ENCODE measurements around the gene MTR.
A peak's percentile ranks its signal among the peaks of the same experiment; 100 is the strongest.

MTR gene

DNA sequence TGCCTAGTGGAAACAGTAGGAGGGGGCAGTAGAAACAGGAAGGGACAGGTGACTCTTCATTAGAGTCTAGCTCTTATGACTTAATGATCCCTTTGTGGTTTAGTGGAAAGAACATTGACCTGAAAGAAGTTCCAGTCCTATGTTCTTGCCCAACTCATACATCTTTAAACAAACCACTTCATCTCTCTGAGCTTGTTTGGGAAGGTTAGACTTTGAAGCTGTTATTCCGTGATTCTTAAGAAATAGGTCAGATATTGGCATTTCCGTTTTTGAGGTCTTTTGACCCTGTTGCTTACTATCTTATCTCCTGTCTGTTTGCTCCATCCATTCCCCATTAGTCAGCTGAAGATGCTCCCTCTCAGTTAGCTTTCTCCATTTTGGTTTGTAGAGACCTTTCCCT lies 38.5 kb downstream of the MTR start:
- Histone ChIP-seq H2AK5ac (ENCODE audit: low read length, severe bottlenecking) (no peak overlapping the region), H3K27me3 (ENCODE audit: control insufficient read depth in 1 of 2, insufficient read depth in 1 of 2, low read length in 2 of 2) (no peaks in the 10 kb centered on the region), H3K27ac (ENCODE audit: low read length, poor library complexity, severe bottlenecking) (no peak overlapping the region), H4K91ac (ENCODE audit: low read length) (no peak overlapping the region), H3K9ac (ENCODE audit: low read length) (no peak overlapping the region), H2BK120ac (ENCODE audit: low read depth, low read length) (no peak overlapping the region), H2BK12ac (ENCODE audit: low read length in 2 of 2) (no peak overlapping the region), H3K23ac (ENCODE audit: low read length in 2 of 2) (no peak overlapping the region), H2BK5ac (ENCODE audit: low read depth, low read length, poor library complexity, severe bottlenecking) (no peak overlapping the region), H3K36me3 (ENCODE audit: control insufficient read depth in 1 of 2, insufficient read depth in 2 of 2, low read depth in 1 of 2, low read length in 2 of 2) (peaks cover 7 to 93% of the 10 kb centered on the region in 2 experiments), H2BK15ac (ENCODE audit: low read depth, poor library complexity, severe bottlenecking) (no peak overlapping the region), H3K79me1 (replicated peaks; ENCODE audit: low read length, poor library complexity, severe bottlenecking) (peaks cover 4% of the 10 kb centered on the region), H3K18ac (ENCODE audit: low read depth in 1 of 2, low read length in 2 of 2) (no peak overlapping the region), H4K8ac (ENCODE audit: low read length) (no peak overlapping the region), H3K4ac (ENCODE audit: low read depth in 1 of 2, low read length in 2 of 2) (no peak overlapping the region), H3K4me1 (ENCODE audit: control insufficient read depth, insufficient read depth, low read depth, low read length) (no peaks in the 10 kb centered on the region), H2AFZ (ENCODE audit: low read depth, low read length) (no peak overlapping the region), H3K9me3 (ENCODE audit: control insufficient read depth, low read length) (no peaks in the 10 kb centered on the region), H3K14ac (ENCODE audit: low read length in 2 of 2) (no peak overlapping the region), H3K4me3 (ENCODE audit: insufficient read depth in 1 of 2, low read depth in 1 of 2, low read length in 2 of 2) (no peak overlapping the region), H3K4me2 (ENCODE audit: low read length, poor library complexity, severe bottlenecking) (no peak overlapping the region)
- WGBS: 94% methylated on average over 2 of the region's 2 CpGs
- no peak for DNase-seq

DNA sequence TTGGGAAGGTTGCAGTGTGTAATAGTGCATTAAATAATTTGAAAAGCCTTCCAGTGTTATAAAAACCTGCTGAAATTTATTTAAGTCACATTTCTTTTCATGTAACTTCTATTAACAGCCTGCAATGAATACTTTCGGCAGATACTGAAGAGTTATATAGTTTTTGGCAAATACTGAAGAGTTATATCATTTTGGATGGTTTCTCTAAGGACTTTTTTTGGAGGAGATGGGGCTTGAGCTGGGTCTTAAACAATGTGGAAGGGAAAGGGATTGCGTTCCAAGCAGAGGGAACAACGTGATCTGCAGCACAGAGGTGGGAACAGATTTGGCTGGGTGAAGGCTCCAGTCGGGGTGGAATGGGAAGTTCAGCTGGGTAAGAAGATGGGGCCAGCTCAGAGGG lies 39.8 kb downstream of the MTR start:
- Histone ChIP-seq H2BK12ac (ENCODE audit: low read length in 2 of 2) (no peak overlapping the region), H2BK15ac (ENCODE audit: low read depth, poor library complexity, severe bottlenecking) (no peak overlapping the region), H2BK120ac (ENCODE audit: low read depth, low read length) (no peak overlapping the region), H3K4me2 (ENCODE audit: low read length, poor library complexity, severe bottlenecking) (no peak overlapping the region), H3K9ac (ENCODE audit: low read length) (no peak overlapping the region), H3K18ac (ENCODE audit: low read depth in 1 of 2, low read length in 2 of 2) (no peak overlapping the region), H3K4ac (ENCODE audit: low read depth in 1 of 2, low read length in 2 of 2) (no peak overlapping the region), H3K27ac (ENCODE audit: low read length, poor library complexity, severe bottlenecking) (no peak overlapping the region), H3K23ac (ENCODE audit: low read length in 2 of 2) (no peak overlapping the region), H3K4me1 (ENCODE audit: control insufficient read depth, insufficient read depth, low read depth, low read length) (no peaks in the 10 kb centered on the region), H3K79me1 (replicated peaks; ENCODE audit: low read length, poor library complexity, severe bottlenecking) (peaks cover 4% of the 10 kb centered on the region), H3K36me3 (ENCODE audit: control insufficient read depth in 1 of 2, insufficient read depth in 2 of 2, low read depth in 1 of 2, low read length in 2 of 2) (peaks cover 7 to 93% of the 10 kb centered on the region in 2 experiments), H2AK5ac (ENCODE audit: low read length, severe bottlenecking) (no peak overlapping the region), H3K4me3 (ENCODE audit: insufficient read depth in 1 of 2, low read depth in 1 of 2, low read length in 2 of 2) (peak overlapping the region in 1 of 2 experiments; percentile 2), H3K27me3 (ENCODE audit: control insufficient read depth in 1 of 2, insufficient read depth in 1 of 2, low read length in 2 of 2) (no peaks in the 10 kb centered on the region), H2AFZ (ENCODE audit: low read depth, low read length) (no peak overlapping the region), H3K14ac (ENCODE audit: low read length in 2 of 2) (no peak overlapping the region), H4K91ac (ENCODE audit: low read length) (no peak overlapping the region), H2BK5ac (ENCODE audit: low read depth, low read length, poor library complexity, severe bottlenecking) (no peak overlapping the region), H3K9me3 (ENCODE audit: control insufficient read depth, low read length) (no peaks in the 10 kb centered on the region), H4K8ac (ENCODE audit: low read length) (no peak overlapping the region)
- no peak for DNase-seq
- WGBS: 96% methylated on average over 4 of the region's 4 CpGs

GRCh38 chr1:236835491-236835890 lies 40.4 kb downstream of the MTR start:
- Histone ChIP-seq H3K4ac (ENCODE audit: low read depth in 1 of 2, low read length in 2 of 2) (no peak overlapping the region), H3K36me3 (ENCODE audit: control insufficient read depth in 1 of 2, insufficient read depth in 2 of 2, low read depth in 1 of 2, low read length in 2 of 2) (peaks cover 8 to 95% of the 10 kb centered on the region in 2 experiments), H3K14ac (ENCODE audit: low read length in 2 of 2) (no peak overlapping the region), H3K23ac (ENCODE audit: low read length in 2 of 2) (no peak overlapping the region), H3K9me3 (ENCODE audit: control insufficient read depth, low read length) (no peaks in the 10 kb centered on the region), H3K4me1 (ENCODE audit: control insufficient read depth, insufficient read depth, low read depth, low read length) (no peaks in the 10 kb centered on the region), H3K18ac (ENCODE audit: low read depth in 1 of 2, low read length in 2 of 2) (no peak overlapping the region), H2AFZ (ENCODE audit: low read depth, low read length) (no peak overlapping the region), H3K27me3 (ENCODE audit: control insufficient read depth in 1 of 2, insufficient read depth in 1 of 2, low read length in 2 of 2) (no peaks in the 10 kb centered on the region), H3K9ac (ENCODE audit: low read length) (no peak overlapping the region), H3K4me2 (ENCODE audit: low read length, poor library complexity, severe bottlenecking) (no peak overlapping the region), H3K4me3 (ENCODE audit: insufficient read depth in 1 of 2, low read depth in 1 of 2, low read length in 2 of 2) (no peak overlapping the region), H4K8ac (ENCODE audit: low read length) (no peak overlapping the region), H2BK15ac (ENCODE audit: low read depth, poor library complexity, severe bottlenecking) (no peak overlapping the region), H2AK5ac (ENCODE audit: low read length, severe bottlenecking) (no peak overlapping the region), H3K27ac (ENCODE audit: low read length, poor library complexity, severe bottlenecking) (no peak overlapping the region), H2BK120ac (ENCODE audit: low read depth, low read length) (no peak overlapping the region), H3K79me1 (replicated peaks; ENCODE audit: low read length, poor library complexity, severe bottlenecking) (peaks cover 4% of the 10 kb centered on the region), H4K91ac (ENCODE audit: low read length) (no peak overlapping the region), H2BK12ac (ENCODE audit: low read length in 2 of 2) (no peak overlapping the region), H2BK5ac (ENCODE audit: low read depth, low read length, poor library complexity, severe bottlenecking) (no peak overlapping the region)
- no peak for DNase-seq
- 71% methylated on average over 4 of the region's 4 CpGs for WGBS

DNA sequence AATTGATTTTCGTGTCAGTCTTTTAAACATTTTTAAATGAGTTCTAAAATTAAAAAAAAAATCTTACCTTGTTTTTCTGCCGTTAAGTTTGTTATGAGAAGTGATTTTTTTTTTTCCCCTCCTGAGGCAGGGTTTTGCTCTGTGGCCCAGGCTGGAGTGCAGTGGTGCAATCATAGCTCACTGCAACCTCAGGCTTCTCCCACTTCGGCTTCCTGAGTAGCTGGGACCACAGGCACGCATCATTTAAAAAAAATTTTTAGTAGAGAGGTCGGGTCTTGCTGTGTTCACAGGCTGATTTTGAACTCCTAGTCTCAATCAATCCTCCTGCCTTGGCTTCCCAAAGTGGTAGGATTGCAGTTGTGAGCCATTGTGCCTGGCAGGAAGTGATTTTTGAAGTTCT lies 41.1 kb downstream of the MTR start:
- Histone ChIP-seq H2BK15ac (ENCODE audit: low read depth, poor library complexity, severe bottlenecking) (no peak overlapping the region), H3K4ac (ENCODE audit: low read depth in 1 of 2, low read length in 2 of 2) (no peak overlapping the region), H3K14ac (ENCODE audit: low read length in 2 of 2) (no peak overlapping the region), H3K9me3 (ENCODE audit: control insufficient read depth, low read length) (no peaks in the 10 kb centered on the region), H3K79me1 (replicated peaks; ENCODE audit: low read length, poor library complexity, severe bottlenecking) (peaks cover 4% of the 10 kb centered on the region), H2BK120ac (ENCODE audit: low read depth, low read length) (no peak overlapping the region), H3K36me3 (ENCODE audit: control insufficient read depth in 1 of 2, insufficient read depth in 2 of 2, low read depth in 1 of 2, low read length in 2 of 2) (peaks cover 6 to 95% of the 10 kb centered on the region in 2 experiments), H3K4me1 (ENCODE audit: control insufficient read depth, insufficient read depth, low read depth, low read length) (no peaks in the 10 kb centered on the region), H3K18ac (ENCODE audit: low read depth in 1 of 2, low read length in 2 of 2) (no peak overlapping the region), H3K23ac (ENCODE audit: low read length in 2 of 2) (no peak overlapping the region), H2AK5ac (ENCODE audit: low read length, severe bottlenecking) (no peak overlapping the region), H3K27me3 (ENCODE audit: control insufficient read depth in 1 of 2, insufficient read depth in 1 of 2, low read length in 2 of 2) (no peaks in the 10 kb centered on the region), H4K91ac (ENCODE audit: low read length) (no peak overlapping the region), H3K27ac (ENCODE audit: low read length, poor library complexity, severe bottlenecking) (no peak overlapping the region), H3K4me3 (ENCODE audit: insufficient read depth in 1 of 2, low read depth in 1 of 2, low read length in 2 of 2) (no peak overlapping the region), H2BK5ac (ENCODE audit: low read depth, low read length, poor library complexity, severe bottlenecking) (no peak overlapping the region), H4K8ac (ENCODE audit: low read length) (no peak overlapping the region), H3K4me2 (ENCODE audit: low read length, poor library complexity, severe bottlenecking) (no peak overlapping the region), H2BK12ac (ENCODE audit: low read length in 2 of 2) (no peak overlapping the region), H2AFZ (ENCODE audit: low read depth, low read length) (no peak overlapping the region), H3K9ac (ENCODE audit: low read length) (no peak overlapping the region)
- no peak for DNase-seq
- 100% methylated on average over 3 of the region's 5 CpGs for WGBS

All from mesenchymal stem cell (in vitro differentiated cells and primary cell).